HFFc6 (cell line): ENCODE data around the gene SCN8A. TPM values are rescaled to one million over a fixed set of nuclear protein-coding genes. Genes with fewer than 3 reads are reported as not detected.

ENCODE experiments used
- DNase-seq: peaks from one replicate; pipeline ENCODE4 v3.0.0-alpha.2; 2018
- H3K27ac Mint-ChIP-seq: 2 replicates; pipeline ENCODE4 v1.8.0; 2020; ENCODE audit warnings: mild to moderate bottlenecking, mixed read lengths
- H3K27me3 Mint-ChIP-seq: 2 replicates; pipeline ENCODE4 v1.8.0; 2021; ENCODE audit warnings: mild to moderate bottlenecking, moderate library complexity, mixed read lengths; ENCODE audit not compliant: insufficient read depth
- H3K36me3 Mint-ChIP-seq: 2 replicates; pipeline ENCODE4 v1.8.0; 2021; ENCODE audit warnings: low read depth, mixed read lengths
- H3K4me1 Mint-ChIP-seq: 2 replicates; pipeline ENCODE4 v1.8.0; 2020; ENCODE audit warnings: low read depth, mixed read lengths
- H3K4me3 Mint-ChIP-seq: 2 replicates; pipeline ENCODE4 v1.8.0; 2020; ENCODE audit warnings: mild to moderate bottlenecking, moderate library complexity, mixed read lengths
- H3K9me3 Mint-ChIP-seq: 2 replicates; pipeline ENCODE4 v1.8.0; 2020; ENCODE audit warnings: mild to moderate bottlenecking, mixed read lengths
- CTCF ChIP-seq: fragments of 200-600 bp; sonication (generic); IDR thresholded peaks from 2 replicates; pipeline ENCODE4 v1.5.0; 2021; ENCODE audit warnings: antibody characterized with exemption, mild to moderate bottlenecking
- total RNA-seq, 6 experiments: library from RNA; stranded (reverse); fragmentation: NEBNext Ultra II Directional; extraction: Animal tissue kit (Norgen Biotek cat#: 25700); gene quantifications; 2 replicates in 1 of 6; 3 replicates in 5 of 6; pipeline ENCODE4 v1.2.3, GENCODE V29; 2021

The SCN8A gene
- total RNA-seq, 6 experiments from 2014 or later = 13.4 to 16.0 (median 15.3) TPM

- Mint-ChIP-seq H3K4me3 (no peak overlapping the region), H3K4me1 (peaks cover 2% of the 10 kb centered on the region), H3K36me3 (peaks cover 34% of the 10 kb centered on the region), H3K27me3 (peaks cover 3% of the 10 kb centered on the region), H3K27ac (no peak overlapping the region), H3K9me3 (no peaks in the 10 kb centered on the region)
- DNase-seq = no peak
- no peak for TF ChIP-seq CTCF
Observed at GRCh38 chr12:51806896-51807295, 215.9 kb downstream of the SCN8A start.

GRCh38 chr12:51809193-51809592 lies 218.2 kb downstream of the SCN8A start:
- H3K27ac Mint-ChIP-seq = no peak overlapping the region
- TF ChIP-seq CTCF = no peak
- peaks cover 23% of the 10 kb centered on the region for H3K36me3 Mint-ChIP-seq
- no peak overlapping the region for H3K4me3 Mint-ChIP-seq
- H3K27me3 Mint-ChIP-seq = peaks cover 5% of the 10 kb centered on the region
- H3K9me3 Mint-ChIP-seq = no peaks in the 10 kb centered on the region
- DNase-seq = no peak
- H3K4me1 Mint-ChIP-seq = no peaks in the 10 kb centered on the region

GRCh38 chr12:51811203-51812202 lies 220.5 kb downstream of the SCN8A start:
- no peak for DNase-seq
- H3K27me3 Mint-ChIP-seq = peaks cover 7% of the 10 kb centered on the region
- H3K9me3 Mint-ChIP-seq = no peaks in the 10 kb centered on the region
- no peak overlapping the region for H3K4me3 Mint-ChIP-seq
- peaks cover 9% of the 10 kb centered on the region for H3K4me1 Mint-ChIP-seq
- H3K27ac Mint-ChIP-seq = no peak overlapping the region
- TF ChIP-seq CTCF = no peak
- H3K36me3 Mint-ChIP-seq = peaks cover 19% of the 10 kb centered on the region

GRCh38 chr12:51812871-51813270 lies 221.8 kb downstream of the SCN8A start:
- no peaks in the 10 kb centered on the region for H3K9me3 Mint-ChIP-seq
- no peak; the same call in 1 of the 2 replicates for TF ChIP-seq CTCF
- H3K4me1 Mint-ChIP-seq = peaks cover 16% of the 10 kb centered on the region
- no peak for DNase-seq
- peaks cover 9% of the 10 kb centered on the region; the same call in 1 of the 2 replicates for H3K36me3 Mint-ChIP-seq
- no peak overlapping the region for H3K27ac Mint-ChIP-seq
- H3K4me3 Mint-ChIP-seq = no peak overlapping the region
- peaks cover 9% of the 10 kb centered on the region for H3K27me3 Mint-ChIP-seq

- Mint-ChIP-seq H3K27me3 (peaks cover 9% of the 10 kb centered on the region), H3K9me3 (no peaks in the 10 kb centered on the region), H3K4me1 (peaks cover 26% of the 10 kb centered on the region), H3K27ac (no peak overlapping the region), H3K4me3 (no peak overlapping the region), H3K36me3 (0 out of 2 replicates have a peak, but pooled peaks cover 3% of the 10 kb centered on the region)
- no peak for TF ChIP-seq CTCF
- no peak for DNase-seq
Observed at GRCh38 chr12:51813931-51814310, 222.9 kb downstream of the SCN8A start.
